Hepatocyte (in vitro differentiated cells): Measurements from ENCODE around the gene MAD2L1BP.

ENCODE experiments used
- CTCF ChIP-seq: fragments of 200-600 bp; sonication (generic); IDR thresholded peaks from 2 replicates; pipeline ENCODE4 v1.5.1; 2016; ENCODE audit warnings: antibody characterized with exemption, mild to moderate bottlenecking; ENCODE audit not compliant: poor library complexity
- EZH2 ChIP-seq: fragments of 200-600 bp; sonication (generic); IDR thresholded peaks from 2 replicates; pipeline ENCODE4 v1.6.1; 2016; ENCODE audit warnings: antibody characterized with exemption, mild to moderate bottlenecking, borderline replicate concordance
- EZH2phosphoT487 ChIP-seq: fragments of 200-600 bp; sonication (generic); IDR thresholded peaks from one replicate; pipeline ENCODE4 v1.6.1; 2018; ENCODE audit warnings: antibody characterized with exemption, mild to moderate bottlenecking, low read depth, moderate library complexity; ENCODE audit not compliant: unreplicated experiment, severe bottlenecking

- TF ChIP-seq CTCF (no peak), EZH2phosphoT487 (no peak), EZH2 (no peak)
Observed at GRCh38 chr6:43648248-43648647, 12.6 kb downstream of the MAD2L1BP start.
